ENCODE measurements around the gene OR4B1.

OR4B1 gene

DNA sequence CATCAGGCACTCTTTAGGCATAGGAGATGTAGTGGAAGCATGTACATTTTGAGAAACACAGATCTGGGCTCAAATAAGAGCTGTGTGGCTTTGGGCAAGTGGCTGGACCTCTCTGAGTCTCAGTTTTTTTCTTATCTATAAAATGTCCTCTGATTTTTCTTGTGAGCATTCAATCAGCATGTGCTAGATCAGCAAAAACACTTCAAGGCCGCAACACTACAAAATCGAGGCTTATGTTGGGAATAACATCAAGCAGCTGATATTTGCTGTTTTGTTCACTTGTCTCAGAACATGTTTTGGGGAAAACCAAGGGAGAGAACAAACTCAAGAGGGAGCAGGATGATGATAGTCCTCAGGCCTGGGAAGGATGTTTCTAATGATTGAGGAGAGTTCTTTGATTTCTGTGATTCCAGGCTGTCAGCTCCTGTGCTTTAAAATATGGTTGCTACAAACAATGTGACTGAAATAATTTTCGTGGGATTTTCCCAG lies 46.9 kb downstream of the OR4B1 start, which contains the start of gene OR4X1:
OR4X1 (plus strand) TSS at position 439 of the 489 bp plus-strand sequence; CDS start at position 439, 0 bp downstream.
- DNase-seq: no peak

All from activated T-cell treated with anti-CD3 and anti-CD28 coated beads for 4 hours (primary cell).